Measurements from ENCODE around the gene CDC45. TPM values are rescaled to one million over a fixed set of nuclear protein-coding genes. Genes with fewer than 3 reads are reported as not detected.

Gene CDC45, protein sequence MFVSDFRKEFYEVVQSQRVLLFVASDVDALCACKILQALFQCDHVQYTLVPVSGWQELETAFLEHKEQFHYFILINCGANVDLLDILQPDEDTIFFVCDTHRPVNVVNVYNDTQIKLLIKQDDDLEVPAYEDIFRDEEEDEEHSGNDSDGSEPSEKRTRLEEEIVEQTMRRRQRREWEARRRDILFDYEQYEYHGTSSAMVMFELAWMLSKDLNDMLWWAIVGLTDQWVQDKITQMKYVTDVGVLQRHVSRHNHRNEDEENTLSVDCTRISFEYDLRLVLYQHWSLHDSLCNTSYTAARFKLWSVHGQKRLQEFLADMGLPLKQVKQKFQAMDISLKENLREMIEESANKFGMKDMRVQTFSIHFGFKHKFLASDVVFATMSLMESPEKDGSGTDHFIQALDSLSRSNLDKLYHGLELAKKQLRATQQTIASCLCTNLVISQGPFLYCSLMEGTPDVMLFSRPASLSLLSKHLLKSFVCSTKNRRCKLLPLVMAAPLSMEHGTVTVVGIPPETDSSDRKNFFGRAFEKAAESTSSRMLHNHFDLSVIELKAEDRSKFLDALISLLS
- total RNA-seq (2016; rRNA removed; fragmentation: Illumina TruSeq; extraction: Trizol), result 34.8 and 36.3 TPM in 2 replicates
- 5.0 and 6.1 TPM in 2 replicates for total RNA-seq (2016; cell fraction: cytosol; rRNA removed; fragmentation: Illumina TruSeq; extraction: Trizol; ENCODE audit: low read depth)
- 31.8 and 36.3 TPM in 2 replicates for total RNA-seq (2016; cell fraction: insoluble cytoplasmic fraction; rRNA removed; fragmentation: Illumina TruSeq; extraction: Trizol)
- 8.7 and 9.6 TPM in 2 replicates for total RNA-seq (2016; cell fraction: membrane; rRNA removed; fragmentation: Illumina TruSeq; extraction: Trizol)
- 33.9 and 34.5 TPM in 2 replicates for total RNA-seq (2016; cell fraction: nucleus; rRNA removed; fragmentation: Illumina TruSeq; extraction: Trizol)
- 11.0 and 14.4 TPM in 2 replicates for polyA plus RNA-seq (2011; rRNA removed)
- polyA plus RNA-seq (2011; cell fraction: cytosol; rRNA removed), result 9.7 and 11.5 TPM in 2 replicates
- polyA plus RNA-seq (2011; cell fraction: nucleus; rRNA removed), result 21.8 and 33.5 TPM in 2 replicates
- polyA plus RNA-seq (2012), result 4.7 and 9.8 TPM in 2 replicates
- polyA plus RNA-seq (2016; cell fraction: cytosol; fragmentation: Illumina TruSeq; extraction: Trizol; ENCODE audit: low read depth), result 4.3 and 4.5 TPM in 2 replicates
- polyA plus RNA-seq (2016; cell fraction: insoluble cytoplasmic fraction; fragmentation: Illumina TruSeq; extraction: Trizol; ENCODE audit: low read depth), result 29.4 and 30.1 TPM in 2 replicates
- polyA plus RNA-seq (2016; cell fraction: membrane; fragmentation: Illumina TruSeq; extraction: Trizol; ENCODE audit: low read depth), result 6.4 and 6.7 TPM in 2 replicates
- 69.2 and 76.1 TPM in 2 replicates for polyA plus RNA-seq (2016; cell fraction: nucleus; fragmentation: Illumina TruSeq; extraction: Trizol; ENCODE audit: insufficient read depth, low read depth)
- 15.8 and 70.6 TPM in 2 replicates for polyA minus RNA-seq (2011; rRNA and poly(A)+ RNA removed; ENCODE audit: low replicate concordance)
- 4.4 and 6.0 TPM in 2 replicates for polyA minus RNA-seq (2011; cell fraction: cytosol; rRNA and poly(A)+ RNA removed)
- polyA minus RNA-seq (2011; cell fraction: nucleus; rRNA and poly(A)+ RNA removed), result 15.7 and 19.4 TPM in 2 replicates
- Bru-seq, nascent RNA, result percentile 51 among the genes with signal in this experiment
- percentile 43 among the genes with signal in this experiment for BruChase-seq, experiment 1, labeled RNA remaining after a 6-hour chase
- percentile 59 among the genes with signal in this experiment for BruChase-seq, experiment 2, labeled RNA remaining after a 2-hour chase
- long read RNA-seq, experiment 1, transcript CDC45-201 (19 exons, 1,976 nt), result major isoform, 23 of 52 reads
- long read RNA-seq, experiment 1, transcript CDC45-202 (18 exons, 1,693 nt), result minor isoform, 5 of 52 reads
- long read RNA-seq, experiment 1, partial matches to known transcripts, result 4 of 52 reads
- long read RNA-seq, experiment 1, other reads (novel, unspliced or antisense), result 19 of 52 reads
- long read RNA-seq, experiment 2, partial matches to known transcripts, result 1 of 8 reads
- long read RNA-seq, experiment 2, other reads (novel, unspliced or antisense), result 3 of 8 reads

DNA sequence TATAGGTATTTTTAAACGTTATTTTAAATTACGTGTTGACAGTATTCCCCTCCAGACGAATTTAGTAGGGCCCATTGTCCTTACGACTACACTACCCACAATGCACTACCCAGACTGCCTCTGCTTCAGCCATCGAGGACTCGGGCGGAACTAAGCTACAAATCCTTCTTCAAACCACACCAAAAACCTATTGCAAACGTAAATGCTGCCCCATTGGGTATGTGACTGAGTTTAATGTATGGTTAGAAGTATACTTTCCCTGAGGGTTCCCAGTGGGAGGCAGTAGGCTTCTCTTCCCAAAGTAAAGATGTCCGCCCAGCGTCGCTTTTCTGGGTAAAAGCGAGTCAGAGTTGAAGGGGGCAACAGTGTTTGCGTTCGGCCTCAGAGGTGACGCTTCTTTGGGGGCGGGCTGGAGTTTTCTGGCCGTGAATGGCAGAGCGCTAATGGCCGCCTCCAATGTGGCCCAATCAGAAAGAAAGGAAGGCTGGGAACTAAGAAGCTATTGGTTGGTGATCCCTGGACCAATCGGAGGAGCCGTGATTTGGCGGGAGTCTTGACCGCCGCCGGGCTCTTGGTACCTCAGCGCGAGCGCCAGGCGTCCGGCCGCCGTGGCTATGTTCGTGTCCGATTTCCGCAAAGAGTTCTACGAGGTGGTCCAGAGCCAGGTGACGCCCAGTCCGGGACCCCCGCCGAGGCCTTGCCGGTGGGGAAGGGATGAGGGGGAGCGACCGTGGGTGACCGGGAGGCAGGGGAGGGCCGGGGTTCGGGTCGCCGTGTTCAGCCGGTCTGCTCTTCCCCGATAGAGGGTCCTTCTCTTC, at the start of gene CDC45:
Gene CDC45 (plus strand): TSS at position 566 of the 818 bp plus-strand sequence. CDS start 49 bp downstream, at position 615.
- H3K36me3 ChIP-seq (replicated peaks in 1 of 2; ENCODE audit: control insufficient read depth in 1 of 2, insufficient read depth in 2 of 2, low read length in 2 of 2), result peaks cover 7 to 21% of the 10 kb centered on the region in 2 experiments
- ATAC-seq (peak; percentile 94), FAIRE-seq (peak; percentile 96), DNase-seq (ENCODE audit: low spot score) (peak; percentile 97)
- in situ Hi-C loops (cut with HindIII; ENCODE audit: extremely low pct_ligation_motif_present, low pct_unique_long_range_greater_than_20kb), result loop anchor here (5.0 to 10.0 kb wide), 3 partner anchors 65 to 185 kb away; partner anchors contain the start of gene CLTCL1
- peaks cover 26% of the 10 kb centered on the region for H3K4me1 ChIP-seq (ENCODE audit: insufficient read depth, low read length)
- intact Hi-C loops (cut with micrococcal nuclease; ENCODE audit: unreplicated experiment), result loop anchor here (2.0 to 10.0 kb wide), 4 partner anchors 33 to 175 kb away; partner anchors contain the start of genes C22orf39 and HIRA
- H3K79me2 ChIP-seq (ENCODE audit: insufficient read depth, low read length), result peaks cover 46% of the 10 kb centered on the region
- ChIA-PET POLR2A (interaction anchor here (0.7 to 2.1 kb wide), 5 partner anchors 32 to 358 kb away, joined by 3 to 12 read pairs (median 6); partner anchors contain the start of genes C22orf39, ESS2, HIRA and MRPL40), CTCF (ENCODE audit: low intra/inter-chr PET ratio, low total read pairs) (no interaction called here)
- peaks cover 13% of the 10 kb centered on the region; the same call in 1 of the 2 replicates for H4K20me1 ChIP-seq (ENCODE audit: insufficient read depth, low read length)
- BruUV-seq (replicated peaks), result no TSS peak
- no peaks in the 10 kb centered on the region; a peak in 1 of 5 replicates for H3K27me3 ChIP-seq (ENCODE audit: control insufficient read depth in 1 of 2, insufficient read depth in 2 of 2, low read length in 2 of 2)
- H3K27ac ChIP-seq (ENCODE audit: extremely low read length, insufficient read depth, low read length), result peak within 1 kb of the TSS; percentile 97
- no peaks in the 10 kb centered on the region for H3K9me3 ChIP-seq (ENCODE audit: low read length)
- peak within 1 kb of the TSS; percentile 97 for H3K9ac ChIP-seq (ENCODE audit: insufficient read depth, low read depth, low read length)
- H3K4me2 ChIP-seq (ENCODE audit: low read depth, low read length), result peak within 1 kb of the TSS; percentile 83
- H3K4me3 ChIP-seq (replicated peaks in 1 of 3; ENCODE audit: insufficient read depth in 1 of 3, low read depth in 2 of 3, low read length in 3 of 3), result peak within 1 kb of the TSS; percentile 71 to 98 (median 97)
- peak within 1 kb of the TSS; percentile 99 for H2AFZ ChIP-seq (ENCODE audit: low read length)
- WGBS (ENCODE audit: low lambda C conversion rate), result under 1% methylated on average over 33 of the region's 50 CpGs
- TF ChIP-seq SIN3B (IDR thresholded peaks at IDR 0.05; ENCODE audit: low read length), result peak; percentile 98
- TF ChIP-seq ZBTB3 (CRISPR knock-in tag; IDR thresholded peaks at IDR 0.05; ENCODE audit: borderline replicate concordance, low read depth), result no peak
- no peak for TF ChIP-seq SAFB2 (CRISPR knock-in tag; IDR thresholded peaks at IDR 0.05; ENCODE audit: borderline replicate concordance, low read depth)
- TF ChIP-seq PITX1 (CRISPR knock-in tag; IDR thresholded peaks at IDR 0.05), result no peak
- TF ChIP-seq, protein P1, sequence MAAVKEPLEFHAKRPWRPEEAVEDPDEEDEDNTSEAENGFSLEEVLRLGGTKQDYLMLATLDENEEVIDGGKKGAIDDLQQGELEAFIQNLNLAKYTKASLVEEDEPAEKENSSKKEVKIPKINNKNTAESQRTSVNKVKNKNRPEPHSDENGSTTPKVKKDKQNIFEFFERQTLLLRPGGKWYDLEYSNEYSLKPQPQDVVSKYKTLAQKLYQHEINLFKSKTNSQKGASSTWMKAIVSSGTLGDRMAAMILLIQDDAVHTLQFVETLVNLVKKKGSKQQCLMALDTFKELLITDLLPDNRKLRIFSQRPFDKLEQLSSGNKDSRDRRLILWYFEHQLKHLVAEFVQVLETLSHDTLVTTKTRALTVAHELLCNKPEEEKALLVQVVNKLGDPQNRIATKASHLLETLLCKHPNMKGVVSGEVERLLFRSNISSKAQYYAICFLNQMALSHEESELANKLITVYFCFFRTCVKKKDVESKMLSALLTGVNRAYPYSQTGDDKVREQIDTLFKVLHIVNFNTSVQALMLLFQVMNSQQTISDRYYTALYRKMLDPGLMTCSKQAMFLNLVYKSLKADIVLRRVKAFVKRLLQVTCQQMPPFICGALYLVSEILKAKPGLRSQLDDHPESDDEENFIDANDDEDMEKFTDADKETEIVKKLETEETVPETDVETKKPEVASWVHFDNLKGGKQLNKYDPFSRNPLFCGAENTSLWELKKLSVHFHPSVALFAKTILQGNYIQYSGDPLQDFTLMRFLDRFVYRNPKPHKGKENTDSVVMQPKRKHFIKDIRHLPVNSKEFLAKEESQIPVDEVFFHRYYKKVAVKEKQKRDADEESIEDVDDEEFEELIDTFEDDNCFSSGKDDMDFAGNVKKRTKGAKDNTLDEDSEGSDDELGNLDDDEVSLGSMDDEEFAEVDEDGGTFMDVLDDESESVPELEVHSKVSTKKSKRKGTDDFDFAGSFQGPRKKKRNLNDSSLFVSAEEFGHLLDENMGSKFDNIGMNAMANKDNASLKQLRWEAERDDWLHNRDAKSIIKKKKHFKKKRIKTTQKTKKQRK (IDR thresholded peaks at IDR 0.05; ENCODE audit: low read length), result no peak
- TF ChIP-seq ZSCAN31 (CRISPR knock-in tag; IDR thresholded peaks at IDR 0.05; ENCODE audit: low read depth), result peak; percentile 58
- TF ChIP-seq PHF21A (CRISPR knock-in tag; IDR thresholded peaks at IDR 0.05), result peak; percentile 64
- no peak for TF ChIP-seq IKZF4 (CRISPR knock-in tag; IDR thresholded peaks at IDR 0.05; ENCODE audit: borderline replicate concordance, low read depth, not compliant biosample characterization)
- TF ChIP-seq ZNF75D (CRISPR knock-in tag; IDR thresholded peaks at IDR 0.05; ENCODE audit: borderline replicate concordance), result no peak
- TF ChIP-seq SKI (IDR thresholded peaks at IDR 0.05; ENCODE audit: partially characterized antibody), result peak; percentile 53

Data from HepG2 (cell line).